ENCODE data around the gene CAMSAP2.

CAMSAP2 gene

GRCh38 chr1:200862713-200863415 lies 124.2 kb downstream of the CAMSAP2 start:
- no peaks in the 10 kb centered on the region for H3F3A ChIP-seq (ENCODE audit: insufficient read depth)
- H4K20me1 ChIP-seq (ENCODE audit: low read depth, low read length) = no peaks in the 10 kb centered on the region
- no peaks in the 10 kb centered on the region for H3K27me3 ChIP-seq (ENCODE audit: low read length)
- no peak overlapping the region for H3K9ac ChIP-seq (ENCODE audit: low read length)
- H3K9me2 ChIP-seq (replicated peaks; ENCODE audit: insufficient read depth, low read length) = no peaks in the 10 kb centered on the region
- no peaks in the 10 kb centered on the region for H3K79me2 ChIP-seq (ENCODE audit: insufficient read depth, low read length)
- no peak overlapping the region for H3K4me2 ChIP-seq (ENCODE audit: low read depth, low read length, poor library complexity, severe bottlenecking)
- TF ChIP-seq EZH2phosphoT487 (conservative IDR thresholded peaks at IDR 0.05; ENCODE audit: low read length) = no peak
- TF ChIP-seq CTCF (IDR thresholded peaks at IDR 0.05; ENCODE audit: insufficient read depth, low read length, poor library complexity, severe bottlenecking) = no peak
- H3K36me3 ChIP-seq (ENCODE audit: low read length) = peaks cover 2% of the 10 kb centered on the region; the same call in 1 of the 2 replicates
- H3K4me3 ChIP-seq (ENCODE audit: insufficient read depth, low read length, poor library complexity, severe bottlenecking) = no peak overlapping the region
- no peak overlapping the region for H2AFZ ChIP-seq (ENCODE audit: low read depth, low read length, severe bottlenecking)
- H3K27ac ChIP-seq (ENCODE audit: low read depth, low read length) = no peak overlapping the region
- no peaks in the 10 kb centered on the region for H3K9me3 ChIP-seq (ENCODE audit: insufficient read depth, low read length)

- Histone ChIP-seq H3K9me3 (ENCODE audit: insufficient read depth, low read length) (no peaks in the 10 kb centered on the region), H3K9me2 (replicated peaks; ENCODE audit: insufficient read depth, low read length) (no peaks in the 10 kb centered on the region), H3K36me3 (ENCODE audit: low read length) (no peaks in the 10 kb centered on the region), H3K9ac (ENCODE audit: low read length) (no peak overlapping the region), H3K4me3 (ENCODE audit: insufficient read depth, low read length, poor library complexity, severe bottlenecking) (no peak overlapping the region), H3K27ac (ENCODE audit: low read depth, low read length) (no peak overlapping the region), H3K27me3 (ENCODE audit: low read length) (no peaks in the 10 kb centered on the region), H4K20me1 (ENCODE audit: low read depth, low read length) (no peaks in the 10 kb centered on the region), H3K4me2 (ENCODE audit: low read depth, low read length, poor library complexity, severe bottlenecking) (no peak overlapping the region), H3F3A (ENCODE audit: insufficient read depth) (no peaks in the 10 kb centered on the region), H3K79me2 (ENCODE audit: insufficient read depth, low read length) (no peaks in the 10 kb centered on the region), H2AFZ (ENCODE audit: low read depth, low read length, severe bottlenecking) (no peak overlapping the region)
- TF ChIP-seq CTCF (IDR thresholded peaks at IDR 0.05; ENCODE audit: insufficient read depth, low read length, poor library complexity, severe bottlenecking) (no peak), EZH2phosphoT487 (conservative IDR thresholded peaks at IDR 0.05; ENCODE audit: low read length) (no peak)
Measured at GRCh38 chr1:200866116-200866515, 127.4 kb downstream of the CAMSAP2 start.

DNA sequence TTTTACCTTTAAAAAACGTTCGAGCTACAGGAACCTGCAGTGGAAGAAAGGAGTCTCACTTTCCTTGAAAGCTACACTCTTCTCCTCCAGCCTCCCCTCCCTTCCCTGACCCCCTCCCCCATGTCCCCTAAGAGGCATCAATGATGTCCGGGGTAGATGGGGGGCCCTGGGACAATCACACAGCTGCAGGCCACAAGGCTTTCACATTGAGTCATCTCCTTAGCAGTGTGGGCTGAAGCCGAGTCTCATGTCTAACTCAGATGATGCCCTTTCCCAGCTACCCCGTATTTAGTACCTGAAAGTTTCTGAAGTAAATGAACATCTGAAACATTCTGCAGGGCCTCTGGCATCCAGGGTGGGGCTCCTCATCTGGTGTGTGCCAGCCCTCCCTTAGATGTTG lies 127.8 kb downstream of the CAMSAP2 start:
- H3K4me2 ChIP-seq (ENCODE audit: low read depth, low read length, poor library complexity, severe bottlenecking) = no peak overlapping the region
- no peaks in the 10 kb centered on the region for H3K9me2 ChIP-seq (replicated peaks; ENCODE audit: insufficient read depth, low read length)
- H3K4me3 ChIP-seq (ENCODE audit: insufficient read depth, low read length, poor library complexity, severe bottlenecking) = no peak overlapping the region
- no peaks in the 10 kb centered on the region for H3K79me2 ChIP-seq (ENCODE audit: insufficient read depth, low read length)
- H3F3A ChIP-seq (ENCODE audit: insufficient read depth) = no peaks in the 10 kb centered on the region
- H2AFZ ChIP-seq (ENCODE audit: low read depth, low read length, severe bottlenecking) = no peak overlapping the region
- no peak for TF ChIP-seq CTCF (IDR thresholded peaks at IDR 0.05; ENCODE audit: insufficient read depth, low read length, poor library complexity, severe bottlenecking)
- H3K27me3 ChIP-seq (ENCODE audit: low read length) = no peaks in the 10 kb centered on the region
- H3K36me3 ChIP-seq (ENCODE audit: low read length) = no peaks in the 10 kb centered on the region
- no peak overlapping the region for H3K9ac ChIP-seq (ENCODE audit: low read length)
- no peaks in the 10 kb centered on the region for H3K9me3 ChIP-seq (ENCODE audit: insufficient read depth, low read length)
- H3K27ac ChIP-seq (ENCODE audit: low read depth, low read length) = no peak overlapping the region
- no peaks in the 10 kb centered on the region for H4K20me1 ChIP-seq (ENCODE audit: low read depth, low read length)

Data from SU-DHL-6 (cell line).